ENCODE data around the gene TTLL3. TPM values are rescaled to one million over a fixed set of nuclear protein-coding genes. Genes with fewer than 3 reads are reported as not detected.

Gene TTLL3
- total and polyA plus RNA-seq, 2 of the 8 experiments (the other 6 are each of a cell fraction or from before 2014, with no cell fraction given): 5.9 to 8.9 TPM

DNA sequence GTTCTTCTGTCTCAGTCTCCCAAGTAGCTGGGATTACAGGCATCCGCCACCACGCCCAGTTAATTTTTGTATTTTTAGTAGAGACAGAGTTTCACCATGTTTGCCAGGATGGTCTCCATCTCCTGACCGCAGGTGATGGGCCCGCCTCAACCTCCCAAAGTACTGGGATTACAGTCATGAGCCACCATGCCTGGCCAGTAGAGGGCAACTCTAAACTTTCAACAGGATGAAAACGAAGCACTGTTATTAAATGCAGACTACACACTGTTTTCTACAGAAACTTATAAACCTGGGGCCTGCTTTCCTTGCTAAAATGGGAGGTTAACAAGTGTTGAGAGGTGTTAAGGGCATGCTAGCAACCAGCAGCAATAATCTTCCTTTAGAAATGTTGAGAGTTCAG, 9.5 kb upstream of the TTLL3 start (continued):
- TF ChIP-seq CTCF (IDR thresholded peaks at IDR 0.05; ENCODE audit: control extremely low read depth in 1 of 3, insufficient read depth in 1 of 3, low read depth in 1 of 3, low read length in 3 of 3) (peak in 2 of 3 experiments; percentile 23 to 35; a peak in 2 of 4 replicates), RAD21 (IDR thresholded peaks at IDR 0.05 in 1 of 2, conservative IDR thresholded peaks at IDR 0.05 in 1 of 2; ENCODE audit: low read depth in 2 of 2, low read length in 2 of 2) (peak; percentile 11 to 19; a peak in 2 of 4 replicates)

Measured in H1 (cell line).